ENCODE measurements around the gene DNAH3. TPM values are rescaled to one million over a fixed set of nuclear protein-coding genes. Genes with fewer than 3 reads are reported as not detected.

Gene DNAH3
- total and polyA plus RNA-seq, 2 of the 13 experiments (the other 11 are each of a cell fraction or from before 2014, with no cell fraction given) = 0.07 to 0.08 TPM

GRCh38 chr16:20918486-20919239 is 232.0 kb downstream of the DNAH3 start:
- Histone ChIP-seq H3K27ac (ENCODE audit: extremely low read length, insufficient read depth, low read length) (no peak overlapping the region), H3K9me3 (ENCODE audit: low read length) (no peaks in the 10 kb centered on the region), H3K4me1 (ENCODE audit: insufficient read depth, low read length) (peaks cover 18% of the 10 kb centered on the region), H2AFZ (ENCODE audit: low read length) (no peak overlapping the region), H4K20me1 (ENCODE audit: insufficient read depth, low read length) (no peaks in the 10 kb centered on the region), H3K9ac (ENCODE audit: insufficient read depth, low read depth, low read length) (no peak overlapping the region), H3K27me3 (ENCODE audit: control insufficient read depth in 1 of 2, insufficient read depth in 2 of 2, low read length in 2 of 2) (no peaks in the 10 kb centered on the region), H3K4me2 (ENCODE audit: low read depth, low read length) (no peak overlapping the region), H3K79me2 (ENCODE audit: insufficient read depth, low read length) (no peaks in the 10 kb centered on the region), H3K4me3 (replicated peaks in 1 of 3; ENCODE audit: insufficient read depth in 1 of 3, low read depth in 2 of 3, low read length in 3 of 3) (no peak overlapping the region), H3K36me3 (replicated peaks in 1 of 2; ENCODE audit: control insufficient read depth in 1 of 2, insufficient read depth in 2 of 2, low read length in 2 of 2) (peaks cover 17 to 36% of the 10 kb centered on the region in 2 experiments)
- intact Hi-C loops (cut with micrococcal nuclease; ENCODE audit: unreplicated experiment) = no loop called here
- WGBS (ENCODE audit: low lambda C conversion rate) = 78% methylated on average over 4 of the region's 4 CpGs
- CTCF ChIA-PET (ENCODE audit: low intra/inter-chr PET ratio, low total read pairs) = no interaction called here
- ATAC-seq (peak; percentile 47; the same call in 2 of the 3 replicates), DNase-seq (ENCODE audit: low spot score) (no peak), FAIRE-seq (no peak)
- in situ Hi-C loops (cut with HindIII; ENCODE audit: extremely low pct_ligation_motif_present, low pct_unique_long_range_greater_than_20kb) = no loop called here
- BruUV-seq (replicated peaks) = no TSS peak
- POLR2A ChIA-PET = interaction anchor here (0.9 to 1.8 kb wide), 3 partner anchors 13 to 29 kb away, joined by 3 to 7 read pairs (median 3); partner anchors contain the start of genes DCUN1D3 and LYRM1
- TF ChIP-seq MYC (CRISPR knock-in tag; IDR thresholded peaks at IDR 0.05; ENCODE audit: borderline replicate concordance) (0 out of 2 replicates have a peak, but pooled peaks have one; percentile 19), CEBPG (CRISPR knock-in tag; IDR thresholded peaks at IDR 0.05) (peak; percentile 86), GMEB1 (CRISPR knock-in tag; IDR thresholded peaks at IDR 0.05; ENCODE audit: borderline replicate concordance) (no peak), BHLHE40 (IDR thresholded peaks at IDR 0.05; ENCODE audit: low read length) (no peak), ATF4 (CRISPR knock-in tag; IDR thresholded peaks at IDR 0.05) (peak; percentile 67 to 96; a peak in 3 of 4 replicates), TGIF2 (CRISPR knock-in tag; IDR thresholded peaks at IDR 0.05) (peak; percentile 59; the same call in 1 of the 2 replicates), THAP9 (CRISPR knock-in tag; IDR thresholded peaks at IDR 0.05; ENCODE audit: borderline replicate concordance) (no peak), ZNF644 (CRISPR knock-in tag; IDR thresholded peaks at IDR 0.05; ENCODE audit: low read depth) (peak; percentile 73; the same call in 1 of the 2 replicates), ERF (CRISPR knock-in tag; IDR thresholded peaks at IDR 0.05) (no peak), CEBPB (IDR thresholded peaks at IDR 0.05; ENCODE audit: borderline replicate concordance, low read depth, low read length) (peak; percentile 86), TCF7 (IDR thresholded peaks at IDR 0.05; ENCODE audit: low read depth) (0 out of 2 replicates have a peak, but pooled peaks have one; percentile 34), ATF3 (CRISPR knock-in tag; IDR thresholded peaks at IDR 0.05) (peak; percentile 86), HNF4A (CRISPR knock-in tag; IDR thresholded peaks at IDR 0.05) (peak; percentile 51), SOX6 (IDR thresholded peaks at IDR 0.05) (no peak), SOX6 (CRISPR knock-in tag; IDR thresholded peaks at IDR 0.05) (peak; percentile 37; the same call in 1 of the 2 replicates), MAX (IDR thresholded peaks at IDR 0.05) (0 out of 2 replicates have a peak, but pooled peaks have one; percentile 34), FOSL2 (CRISPR knock-in tag; IDR thresholded peaks at IDR 0.05) (peak; percentile 31; the same call in 1 of the 2 replicates), ZNF33B (CRISPR knock-in tag; IDR thresholded peaks at IDR 0.05) (0 out of 2 replicates have a peak, but pooled peaks have one; percentile 36), ZNF777 (CRISPR knock-in tag; IDR thresholded peaks at IDR 0.05) (no peak)

Measured in HepG2 (cell line).